Spleen (tissue), 11 donors: ENCODE results near the gene CTNNA2. TPM values are rescaled to one million over a fixed set of nuclear protein-coding genes. Genes with fewer than 3 reads are reported as not detected.

ENCODE experiments used
- DNase-seq: peaks from one replicate; pipeline ENCODE4 v3.0.0-alpha.2; 2020
- H3K27ac ChIP-seq, 8 donors: fragments of 200-600 bp; sonication (generic) in 7 of 8; 1 replicate in 4 of 8; 2 replicates in 4 of 8; pipeline versions ENCODE4 v1.5.0 to v1.8.0; 2016 to 2021; ENCODE audit warnings: inconsistent platforms in 4 of 8, mild to moderate bottlenecking in 4 of 8, moderate library complexity in 1 of 8
- H3K27me3 ChIP-seq, 7 donors: fragments of 200-600 bp; sonication (generic) in 6 of 7; replicated peaks in 1 of 7; 1 replicate in 4 of 7; 2 replicates in 3 of 7; pipeline versions ENCODE4 v1.5.0 to v1.8.0; 2016 to 2021; ENCODE audit warnings: inconsistent platforms in 3 of 7, mild to moderate bottlenecking in 1 of 7
- H3K36me3 ChIP-seq, 6 donors: fragments of 200-600 bp; sonication (generic) in 5 of 6; 1 replicate in 4 of 6; 2 replicates in 2 of 6; pipeline versions ENCODE4 v1.5.0 to v1.8.0; 2016 to 2021; ENCODE audit warnings: inconsistent platforms in 2 of 6
- H3K4me1 ChIP-seq, 6 donors: fragments of 200-600 bp; sonication (generic) in 5 of 6; 1 replicate in 3 of 6; 2 replicates in 3 of 6; pipeline versions ENCODE4 v1.5.0 to v1.8.0; 2016 to 2021; ENCODE audit warnings: inconsistent platforms in 3 of 6
- H3K4me3 ChIP-seq, 8 donors: fragments of 200-600 bp; sonication (generic) in 7 of 8; 1 replicate in 4 of 8; 2 replicates in 4 of 8; pipeline versions ENCODE4 v1.5.0 to v1.8.0; 2016 to 2021; ENCODE audit warnings: inconsistent platforms in 4 of 8, mild to moderate bottlenecking in 4 of 8, moderate library complexity in 2 of 8
- H3K9me3 ChIP-seq, 8 donors: fragments of 200-600 bp; sonication (generic) in 7 of 8; 1 replicate in 4 of 8; 2 replicates in 4 of 8; pipeline versions ENCODE4 v1.5.0 to v1.8.0; 2016 to 2021; ENCODE audit warnings: inconsistent platforms in 4 of 8
- POLR2A ChIP-seq, 3 donors: fragments of 450-650 bp; IDR thresholded peaks; one replicate each; pipeline ENCODE4 v1.5.1; 2017; ENCODE audit warnings: antibody characterized with exemption in 3 of 3, mild to moderate bottlenecking in 1 of 3
- POLR2AphosphoS5 ChIP-seq, 3 donors: sonication (generic); formaldehyde crosslinking; IDR thresholded peaks; one replicate each; pipeline ENCODE4 v1.5.1; 2017; ENCODE audit warnings: antibody characterized with exemption in 3 of 3
- WGBS, 5 donors: extraction: QIAGEN DNeasy Blood & Tissue Kit in 3 of 5; methylation state at CpG; one replicate each; pipeline versions ENCODE4 v1.1.5 to v1.1.7; 2013 to 2018; 5-methylcytosine and 5-hydroxymethylcytosine counted together
- intact Hi-C: fragments of 100-400 bp; cut with DNase I; formaldehyde crosslinking; loops from one replicate; pipeline ENCODE4 v1.15.0; 2023; ENCODE audit warnings: low total_unique reads
- polyA plus RNA-seq, 3 donors: library from polyadenylated mRNA; stranded (reverse); fragments of 200-250 nt; gene quantifications; one replicate each; pipeline ENCODE4 v1.2.1, GENCODE V29; 2013
- total RNA-seq, 7 donors: library from RNA; depleted of rRNA in 3 of 7; stranded (reverse); fragments of >200 nt in 3 of 7; fragmentation: NEBNext Ultra II Directional in 4 of 7; extraction: Animal tissue kit (Norgen Biotek cat#: 25700) in 4 of 7; gene quantifications; one replicate each; pipeline versions ENCODE4 v1.1.0 to v1.2.1, GENCODE V29; 2016 to 2021
- TF ChIP-seq, protein P1 (sequence below), 11 experiments: fragments of 200-600 bp in 7 of 11; fragments of 450-650 bp in 4 of 11; sonication (generic) in 4 of 11; IDR thresholded peaks in 8 of 11; conservative IDR thresholded peaks in 3 of 11; 1 replicate in 7 of 11; 2 replicates in 4 of 11; pipeline versions ENCODE4 v1.4.0 to v1.8.0; 2016 to 2021; ENCODE audit warnings: antibody characterized with exemption in 11 of 11, inconsistent platforms in 4 of 11, mild to moderate bottlenecking in 1 of 11
- donor health status: healthy with polysubstance abuse.
- donor health status: DM: no; HTN: no; CAD: no; lungs with moderate emphysema.
- donor health status: DM: no; HTN: no; CAD: no.
- donor health status: Bipolar disorder and iron deficiency.
- donor health status: healthy.
- donor health status: DM: no; HTN: no; CAD: no.
- donor health status: DM: yes; HTN: yes; CAD: no.

CTNNA2 gene
- total and polyA plus RNA-seq, 10 donors: not detected

DNA sequence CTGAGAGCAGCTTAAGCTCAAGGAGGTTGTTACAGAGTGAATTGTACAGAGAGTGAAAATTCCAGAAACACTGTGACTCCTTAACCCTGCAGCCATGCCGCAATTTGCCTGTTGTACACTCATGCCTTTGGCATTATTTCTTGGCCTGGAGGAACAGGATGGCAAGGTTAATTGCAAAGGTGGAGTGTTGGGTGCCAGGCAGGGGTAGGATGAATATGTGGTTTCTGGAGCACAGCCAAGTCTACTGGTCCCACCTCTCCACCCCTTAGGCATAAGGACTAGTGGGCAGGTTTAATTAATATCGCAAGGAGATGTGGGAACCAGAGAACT, 541.5 kb downstream of the CTNNA2 start:
- WGBS, 5 donors: 67 to 86% (median 77%) methylated on average over 2 of the region's 2 CpGs
- TF ChIP-seq POLR2AphosphoS5 (IDR thresholded peaks at IDR 0.05) (no peak), POLR2A (IDR thresholded peaks at IDR 0.05) (no peak)
- TF ChIP-seq, protein P1, sequence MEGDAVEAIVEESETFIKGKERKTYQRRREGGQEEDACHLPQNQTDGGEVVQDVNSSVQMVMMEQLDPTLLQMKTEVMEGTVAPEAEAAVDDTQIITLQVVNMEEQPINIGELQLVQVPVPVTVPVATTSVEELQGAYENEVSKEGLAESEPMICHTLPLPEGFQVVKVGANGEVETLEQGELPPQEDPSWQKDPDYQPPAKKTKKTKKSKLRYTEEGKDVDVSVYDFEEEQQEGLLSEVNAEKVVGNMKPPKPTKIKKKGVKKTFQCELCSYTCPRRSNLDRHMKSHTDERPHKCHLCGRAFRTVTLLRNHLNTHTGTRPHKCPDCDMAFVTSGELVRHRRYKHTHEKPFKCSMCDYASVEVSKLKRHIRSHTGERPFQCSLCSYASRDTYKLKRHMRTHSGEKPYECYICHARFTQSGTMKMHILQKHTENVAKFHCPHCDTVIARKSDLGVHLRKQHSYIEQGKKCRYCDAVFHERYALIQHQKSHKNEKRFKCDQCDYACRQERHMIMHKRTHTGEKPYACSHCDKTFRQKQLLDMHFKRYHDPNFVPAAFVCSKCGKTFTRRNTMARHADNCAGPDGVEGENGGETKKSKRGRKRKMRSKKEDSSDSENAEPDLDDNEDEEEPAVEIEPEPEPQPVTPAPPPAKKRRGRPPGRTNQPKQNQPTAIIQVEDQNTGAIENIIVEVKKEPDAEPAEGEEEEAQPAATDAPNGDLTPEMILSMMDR (IDR thresholded peaks at IDR 0.05 in 8 of 11, conservative IDR thresholded peaks at IDR 0.05 in 3 of 11): no peak
- Histone ChIP-seq H3K27ac (no peak overlapping the region), H3K4me1 (no peaks in the 10 kb centered on the region), H3K36me3 (no peaks in the 10 kb centered on the region), H3K9me3 (no peaks in the 10 kb centered on the region), H3K27me3 (no peaks in the 10 kb centered on the region), H3K4me3 (no peak overlapping the region)
- DNase-seq: no peak
- intact Hi-C loops: no loop called here

DNA sequence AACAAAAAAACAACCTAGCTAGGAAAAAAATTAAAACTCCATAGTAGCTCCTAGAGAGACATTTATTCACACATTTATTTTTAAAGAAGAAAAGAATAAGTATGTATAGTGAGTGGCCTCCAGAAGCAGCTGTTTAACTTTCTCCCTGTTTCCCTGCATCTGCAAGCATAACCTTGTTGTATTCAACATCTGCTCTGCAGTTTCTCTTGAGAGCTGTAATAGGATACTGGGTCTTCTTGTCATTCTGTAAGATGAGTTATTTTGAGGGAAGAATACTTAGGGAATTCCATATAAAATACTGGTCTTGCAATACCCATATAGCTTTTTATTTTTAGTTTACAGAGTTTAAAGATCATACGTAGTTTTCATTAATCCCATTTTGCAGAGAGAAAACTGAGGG, 545.1 kb downstream of the CTNNA2 start:
- Histone ChIP-seq H3K4me1 (no peaks in the 10 kb centered on the region), H3K4me3 (no peak overlapping the region), H3K36me3 (no peaks in the 10 kb centered on the region), H3K27ac (no peak overlapping the region), H3K27me3 (no peaks in the 10 kb centered on the region), H3K9me3 (no peaks in the 10 kb centered on the region)
- TF ChIP-seq POLR2AphosphoS5 (IDR thresholded peaks at IDR 0.05) (no peak), POLR2A (IDR thresholded peaks at IDR 0.05) (no peak)
- TF ChIP-seq, protein P1 (IDR thresholded peaks at IDR 0.05 in 8 of 11, conservative IDR thresholded peaks at IDR 0.05 in 3 of 11): no peak
- 83 to 100% (median 90%) methylated on average over 1 of the region's 1 CpG for WGBS, 5 donors
- intact Hi-C loops: no loop called here
- DNase-seq: no peak

DNA sequence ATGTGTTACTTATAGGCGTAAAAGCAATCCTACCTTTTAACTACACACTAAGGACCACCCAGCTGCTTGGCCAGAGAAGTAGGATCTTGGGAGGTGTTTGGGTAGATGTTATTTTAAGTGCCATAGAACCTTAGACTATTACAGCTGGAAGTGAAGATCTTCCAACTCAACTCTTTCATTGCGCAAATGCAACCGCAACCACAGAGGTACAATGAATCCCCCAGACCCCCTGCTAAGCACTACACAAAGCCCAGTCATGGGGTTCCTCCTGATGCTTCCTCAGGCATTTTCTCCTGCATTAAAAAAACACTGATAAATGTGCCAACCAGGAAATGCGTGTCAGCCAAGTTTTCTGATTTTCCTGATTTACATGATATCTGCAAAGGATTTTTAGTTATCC, 545.7 kb downstream of the CTNNA2 start:
- Histone ChIP-seq H3K27me3 (no peaks in the 10 kb centered on the region), H3K27ac (no peak overlapping the region), H3K9me3 (no peaks in the 10 kb centered on the region), H3K4me3 (no peak overlapping the region), H3K4me1 (no peaks in the 10 kb centered on the region), H3K36me3 (no peaks in the 10 kb centered on the region)
- intact Hi-C loops: no loop called here
- 80 to 88% (median 86%) methylated on average over 4 of the region's 4 CpGs for WGBS, 5 donors
- TF ChIP-seq POLR2A (IDR thresholded peaks at IDR 0.05): no peak
- no peak for TF ChIP-seq POLR2AphosphoS5 (IDR thresholded peaks at IDR 0.05)
- TF ChIP-seq, protein P1 (IDR thresholded peaks at IDR 0.05 in 8 of 11, conservative IDR thresholded peaks at IDR 0.05 in 3 of 11): no peak
- DNase-seq: no peak

DNA sequence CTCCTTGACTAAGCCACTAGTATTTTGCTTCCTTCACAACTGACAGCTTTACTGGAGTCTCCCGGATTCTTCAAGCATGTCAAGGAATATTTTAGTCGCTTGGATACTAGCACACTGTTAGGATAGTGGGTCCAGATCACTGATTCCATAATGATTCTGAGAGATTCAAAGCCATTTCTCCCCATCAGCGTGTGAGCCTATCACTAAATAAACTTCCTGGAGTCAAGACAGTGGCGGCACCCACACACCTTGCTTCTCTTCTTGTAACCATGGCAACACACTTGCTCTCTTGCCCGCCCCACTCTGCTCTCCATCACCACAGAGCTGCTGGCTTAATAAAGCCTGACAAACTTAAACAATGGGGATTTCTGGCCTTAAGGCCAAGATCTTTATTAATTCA, 546.6 kb downstream of the CTNNA2 start:
- Histone ChIP-seq H3K9me3 (no peaks in the 10 kb centered on the region), H3K4me1 (no peaks in the 10 kb centered on the region), H3K27me3 (no peaks in the 10 kb centered on the region), H3K27ac (no peak overlapping the region), H3K36me3 (no peaks in the 10 kb centered on the region), H3K4me3 (no peak overlapping the region)
- DNase-seq: no peak
- no peak for TF ChIP-seq POLR2A (IDR thresholded peaks at IDR 0.05)
- TF ChIP-seq POLR2AphosphoS5 (IDR thresholded peaks at IDR 0.05): no peak
- TF ChIP-seq, protein P1 (IDR thresholded peaks at IDR 0.05 in 8 of 11, conservative IDR thresholded peaks at IDR 0.05 in 3 of 11): no peak
- intact Hi-C loops: no loop called here
- WGBS, 5 donors: 80 to 89% (median 86%) methylated on average over 5 of the region's 5 CpGs
